ENCODE measurements around the gene RBX1. TPM values are rescaled to one million over a fixed set of nuclear protein-coding genes. Genes with fewer than 3 reads are reported as not detected.

Gene RBX1
- polyA plus RNA-seq, 3 donors, result 66.4 to 77.4 (median 76.6) TPM

- DNase-seq (ENCODE audit: low read depth in 3 of 3, low spot score in 2 of 3), result no peak
These were observed 70.0 kb downstream of the RBX1 start for GRCh38 chr22:41021061-41021612.

DNA sequence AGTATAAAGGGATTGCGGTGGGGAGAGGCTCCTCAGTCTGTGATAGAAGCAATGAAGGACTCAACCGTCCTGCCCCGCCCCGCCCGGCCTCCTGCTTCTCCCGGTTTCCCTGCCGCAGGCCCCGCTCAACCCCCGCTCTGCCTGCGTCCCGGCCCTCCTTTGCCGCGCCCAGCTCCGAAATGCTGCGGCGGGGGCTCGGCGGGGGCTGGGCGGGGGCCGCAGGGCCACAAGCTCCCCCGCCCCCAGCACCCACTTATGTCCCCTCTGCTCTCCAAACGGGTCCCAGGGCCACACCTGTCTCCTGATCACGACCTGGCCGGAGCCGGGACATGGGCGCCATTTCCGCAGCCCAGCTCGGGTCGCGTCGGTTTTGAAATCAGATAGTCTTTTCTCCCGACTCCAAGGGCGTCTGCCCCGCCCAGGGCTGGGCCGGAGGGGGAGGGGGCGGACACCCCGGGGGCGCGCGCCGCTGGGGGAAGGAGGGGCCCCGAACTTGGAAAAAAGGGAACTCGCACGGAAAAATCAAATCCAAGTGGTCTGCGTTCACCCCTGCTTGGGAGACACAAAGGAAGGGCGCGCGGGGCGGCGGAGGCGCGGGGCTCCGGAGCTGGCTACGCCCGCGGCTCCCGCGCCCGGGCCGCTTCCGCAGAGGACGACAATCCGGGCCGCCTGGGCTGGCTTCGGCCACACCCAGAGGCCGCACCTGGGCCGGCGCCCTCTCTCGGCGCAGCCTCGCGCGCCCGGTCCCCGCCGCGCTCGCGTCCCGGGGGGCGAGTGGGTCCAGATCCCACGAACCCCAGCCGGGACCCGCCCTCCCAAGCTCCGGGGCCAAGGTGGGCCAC is 70.7 kb downstream of the RBX1 start:
- no peak for DNase-seq (ENCODE audit: low read depth in 3 of 3, low spot score in 2 of 3)

DNA sequence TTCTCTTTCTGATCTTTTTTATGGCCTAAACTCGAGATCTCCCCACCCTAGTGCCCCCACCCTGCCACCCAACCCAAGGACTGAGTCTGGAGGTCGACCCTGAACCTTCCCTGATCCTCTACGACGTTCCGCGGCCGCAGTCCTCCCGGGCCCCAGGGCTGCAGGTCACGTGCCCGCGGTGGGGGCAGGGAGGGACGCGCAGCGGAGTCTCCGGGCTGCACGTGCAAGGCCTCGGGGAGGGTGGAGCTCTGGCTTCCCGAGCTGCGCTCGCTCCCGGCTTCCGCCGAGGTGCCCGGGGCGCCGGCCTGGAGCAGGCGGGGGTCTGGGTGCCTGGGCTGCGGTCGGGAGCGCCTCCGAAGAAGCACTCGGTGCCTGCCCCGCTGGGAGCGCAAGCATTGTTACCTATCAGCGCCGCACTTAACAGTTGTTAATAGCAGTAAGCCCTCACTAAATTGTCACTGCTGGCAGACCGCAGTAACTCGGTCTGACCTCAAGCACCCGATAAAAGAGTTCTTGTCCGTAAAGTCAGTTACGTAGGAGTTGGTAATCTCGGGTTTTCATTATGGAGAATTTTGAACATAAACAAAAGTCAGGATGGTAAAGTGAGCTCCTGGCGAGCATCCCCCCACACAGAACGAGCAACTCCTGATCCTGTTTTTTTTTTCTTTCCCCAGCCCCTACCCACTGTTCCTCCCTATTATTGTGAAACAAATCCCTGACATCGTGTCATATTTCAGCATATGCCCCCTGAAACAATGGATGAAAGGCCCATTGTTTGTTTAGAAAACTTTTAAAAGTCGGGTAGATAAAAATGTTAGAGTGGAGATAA is 71.5 kb downstream of the RBX1 start:
- peak; percentile 72 to 81 (median 79) for DNase-seq (ENCODE audit: low read depth in 3 of 3, low spot score in 2 of 3)

Other genes with a start within 250 kb of the RBX1 start
- gene SLC25A17, start 132.0 kb upstream of the RBX1 start, polyA plus RNA-seq (ENCODE audit: insufficient read length in 3 of 3), result 10 to 100 TPM; 42.5 to 42.9 (median 42.5) TPM
- gene ST13, start 94.7 kb upstream of the RBX1 start, polyA plus RNA-seq (ENCODE audit: insufficient read length in 3 of 3), result 100 to 1,000 TPM; 702 to 764 (median 731) TPM
- 10 to 100 TPM; 12.6 to 24.8 (median 23.2) TPM for gene XPNPEP3, start 94.2 kb upstream of the RBX1 start, polyA plus RNA-seq (ENCODE audit: insufficient read length in 3 of 3)
- gene DNAJB7, start 89.3 kb upstream of the RBX1 start, polyA plus RNA-seq (ENCODE audit: insufficient read length in 3 of 3), result under 1 TPM; 0.32 to 0.33 (median 0.33) TPM
- 10 to 100 TPM; 64.6 to 72.3 (median 68.6) TPM for gene EP300, start 141.2 kb downstream of the RBX1 start, polyA plus RNA-seq (ENCODE audit: insufficient read length in 3 of 3)

Data from right renal cortex interstitium (tissue), 3 donors.